GM21367 (cell line): ENCODE data around the gene KCNMA1.

ENCODE experiments used
- ATAC-seq: cut with Tn5 transposase; IDR thresholded peaks from one replicate; pipeline ENCODE4 v1.9.1; 2021; ENCODE audit not compliant: unreplicated experiment

The KCNMA1 gene

DNA sequence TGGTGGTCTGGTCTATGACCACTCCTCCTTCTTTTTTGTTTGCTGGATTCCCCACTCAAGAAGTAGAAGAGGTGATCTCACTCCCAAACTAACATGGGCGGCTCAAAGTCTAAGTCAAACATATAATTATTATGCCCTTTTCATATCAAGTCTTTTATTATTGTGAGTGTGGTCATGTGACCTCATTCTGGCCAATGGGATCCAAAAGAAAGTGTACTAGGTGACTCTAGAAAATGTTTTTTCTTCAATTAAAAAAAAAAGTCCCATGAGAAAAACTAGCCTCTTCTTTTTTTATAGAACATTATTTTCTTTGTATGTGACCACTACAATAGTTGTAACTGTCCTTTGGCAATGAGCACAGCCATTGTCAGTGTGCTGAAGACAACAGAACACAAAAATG lies 772.7 kb downstream of the KCNMA1 start:
- ATAC-seq, result no peak

DNA sequence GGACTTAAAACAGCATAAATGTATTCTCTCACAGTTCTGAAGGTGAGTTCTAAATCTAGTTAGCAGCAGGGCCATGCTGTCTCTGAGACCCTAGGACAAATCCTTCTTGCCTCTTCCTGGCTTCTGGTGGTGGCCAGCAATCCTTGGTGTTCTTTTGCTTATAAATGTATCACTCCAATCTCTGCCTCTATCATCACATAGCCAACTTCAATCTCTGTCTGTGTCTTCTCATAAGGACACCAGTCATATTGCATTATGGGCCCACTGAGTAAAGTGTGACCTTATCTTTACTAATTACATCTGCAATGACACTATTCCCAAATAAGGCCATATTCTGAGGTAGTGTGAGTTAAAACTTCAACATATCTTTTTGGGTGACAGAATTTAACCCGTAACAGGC lies 778.9 kb downstream of the KCNMA1 start:
- ATAC-seq, result no peak

DNA sequence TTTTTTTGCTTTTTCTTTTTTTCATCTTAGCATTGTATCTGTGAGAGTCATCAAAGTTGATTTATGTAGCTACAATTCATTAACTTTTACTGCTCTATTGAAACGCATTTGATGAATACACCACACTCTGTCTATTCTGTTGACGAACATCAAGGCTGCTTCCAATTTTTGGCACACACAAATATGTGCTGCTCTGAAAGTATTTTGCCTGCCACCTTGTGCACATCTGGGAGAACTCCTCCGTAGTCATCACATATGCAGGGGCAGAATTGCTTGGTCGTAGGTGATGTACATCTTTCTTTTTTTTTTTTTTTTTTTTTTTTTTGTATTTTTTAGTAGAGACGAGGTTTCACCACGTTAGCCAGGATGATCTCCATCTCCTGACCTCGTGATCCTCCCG lies 796.8 kb downstream of the KCNMA1 start:
- ATAC-seq, result no peak

DNA sequence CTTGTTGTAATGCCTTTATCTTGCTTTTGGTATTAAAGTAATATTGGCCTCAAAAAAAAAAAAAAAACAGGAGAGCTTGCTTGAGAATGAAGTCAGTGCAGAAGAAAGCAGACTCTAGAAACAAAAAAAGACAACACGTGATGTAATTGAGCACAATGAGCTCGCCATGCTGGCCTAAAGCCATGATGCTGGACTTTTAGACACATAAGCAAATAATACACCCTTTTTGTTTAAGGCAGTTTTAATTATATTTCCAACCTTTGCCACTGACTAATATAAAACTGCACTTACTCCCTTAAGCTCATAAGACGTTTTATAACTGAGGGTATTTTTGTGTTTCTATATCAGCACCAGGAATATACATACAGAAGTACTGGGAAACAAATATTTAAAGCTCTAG lies 798.3 kb downstream of the KCNMA1 start:
- no peak for ATAC-seq

DNA sequence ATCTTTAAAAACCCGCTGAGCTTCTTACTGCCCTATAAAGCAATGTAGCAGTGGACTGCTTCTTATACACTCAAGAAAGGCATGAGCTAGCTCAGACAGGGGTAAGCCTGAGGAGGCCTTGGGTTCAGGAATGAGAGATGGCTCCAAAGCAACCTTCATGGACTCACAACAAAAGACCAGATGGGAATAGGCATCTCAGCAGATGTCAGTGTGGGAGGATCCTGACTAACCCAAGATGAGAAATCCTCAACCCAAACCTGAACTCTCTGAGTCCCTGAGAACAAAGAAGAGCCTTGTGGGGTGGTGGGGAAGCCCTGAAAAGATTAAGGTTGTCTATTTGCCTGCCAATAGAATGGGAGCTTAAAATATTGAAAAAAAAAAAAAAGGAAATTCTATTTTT lies 807.4 kb downstream of the KCNMA1 start:
- ATAC-seq, result no peak

DNA sequence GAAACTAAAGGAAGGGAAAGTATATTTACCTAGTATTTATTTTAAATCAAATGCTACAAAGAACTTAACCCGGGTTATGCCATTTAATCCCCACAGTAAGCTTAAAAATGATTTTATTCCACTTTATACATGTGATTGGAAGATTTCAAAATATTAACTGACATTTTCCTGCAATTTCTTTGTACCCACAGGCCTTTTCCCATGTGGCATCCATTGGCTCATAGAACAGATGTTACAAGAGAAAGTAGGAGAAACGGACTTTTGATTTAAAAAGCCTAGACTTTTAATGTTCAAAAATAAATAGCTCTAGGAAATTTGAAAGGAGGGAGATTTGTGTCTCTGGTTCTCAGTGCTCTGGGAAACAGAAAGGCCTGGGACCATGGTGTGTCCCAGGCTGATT lies 807.9 kb downstream of the KCNMA1 start:
- ATAC-seq, result no peak
